NK-92 treated with Interleukin-12 subunit alpha and Interleukin-12 subunit beta, amount 100 ng/mL, for 24 hours (cell line): ENCODE measurements around the gene TGM2.
A peak's percentile ranks its signal among the peaks of the same experiment; 100 is the strongest.
"Not testable (repeated sequence)": the region's sequence is repeated elsewhere in the genome, so short reads cannot be mapped to it uniquely, and the experiment has no call there.

Experiments used
- DNase-seq: peaks from one replicate; lab custom pipeline; 2025; lab: John Stamatoyannopoulos, UW

The TGM2 gene

GRCh38 chr20:38115205-38115604, 49.9 kb downstream of the TGM2 start:
- DNase-seq: no peak

DNA sequence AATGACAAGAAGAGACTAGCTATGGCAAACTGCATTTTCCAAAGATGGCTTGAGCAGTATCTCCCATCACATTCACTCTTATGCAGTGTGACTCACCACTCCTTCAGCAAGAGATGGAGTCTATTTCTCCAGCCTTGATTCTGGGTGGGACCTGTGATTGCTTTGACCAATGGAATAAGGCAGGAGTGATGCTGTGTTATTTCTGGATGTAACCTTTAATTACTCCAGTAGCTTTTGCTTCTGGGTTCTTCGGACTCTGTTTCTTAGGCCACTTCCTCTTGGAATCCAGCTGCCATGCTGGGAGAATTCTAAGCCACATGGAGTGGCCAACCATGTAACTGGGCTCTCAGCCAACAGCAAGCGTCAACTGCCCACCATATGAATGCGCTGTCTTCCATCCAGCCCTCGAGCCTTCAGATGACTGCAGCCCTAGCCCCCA, 50.7 kb downstream of the TGM2 start:
- no peak for DNase-seq

DNA sequence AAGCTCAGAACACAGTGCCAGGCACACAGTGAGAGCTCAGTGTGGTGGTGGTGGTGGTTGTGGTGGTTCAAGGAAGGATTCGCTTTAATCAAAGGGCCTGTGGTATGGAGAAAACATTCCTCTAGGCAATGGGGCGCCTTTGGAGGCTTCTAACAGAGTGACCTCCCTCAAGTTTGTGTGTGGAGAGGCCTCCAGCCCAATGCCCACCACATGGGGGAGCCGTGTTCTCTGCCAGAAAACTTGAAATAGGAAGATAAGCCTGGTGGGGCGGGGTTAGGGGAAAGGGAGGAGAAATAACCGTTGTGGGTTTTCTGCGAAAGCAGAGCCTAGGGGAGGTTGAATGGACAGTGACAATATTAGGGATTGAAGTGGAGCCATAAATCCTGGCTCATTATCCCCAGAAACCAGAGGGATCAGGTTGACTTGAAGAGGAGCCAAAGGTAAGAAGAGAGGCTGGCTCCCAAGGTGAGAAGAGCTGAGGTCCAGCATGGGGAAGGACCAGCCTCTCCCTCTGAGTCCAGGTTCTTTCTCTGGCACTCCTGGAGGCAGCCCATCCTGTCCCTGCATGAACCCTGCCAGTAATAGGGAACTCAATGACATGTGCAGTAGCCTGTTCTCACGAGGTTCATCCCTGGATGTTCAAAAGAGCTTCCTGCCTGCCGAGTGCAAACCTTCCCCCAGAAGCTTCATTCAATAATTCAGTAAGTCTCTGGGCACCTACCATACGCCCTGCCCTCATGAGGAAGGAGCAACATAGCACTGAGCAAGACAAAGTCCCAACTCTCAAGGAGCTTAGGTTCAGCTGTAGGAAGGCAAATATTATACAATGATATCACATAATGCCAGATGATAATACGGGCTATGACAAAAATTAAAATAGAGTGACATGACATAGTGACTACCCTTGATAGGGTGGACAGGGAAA, 51.4 kb downstream of the TGM2 start:
- no peak for DNase-seq

DNA sequence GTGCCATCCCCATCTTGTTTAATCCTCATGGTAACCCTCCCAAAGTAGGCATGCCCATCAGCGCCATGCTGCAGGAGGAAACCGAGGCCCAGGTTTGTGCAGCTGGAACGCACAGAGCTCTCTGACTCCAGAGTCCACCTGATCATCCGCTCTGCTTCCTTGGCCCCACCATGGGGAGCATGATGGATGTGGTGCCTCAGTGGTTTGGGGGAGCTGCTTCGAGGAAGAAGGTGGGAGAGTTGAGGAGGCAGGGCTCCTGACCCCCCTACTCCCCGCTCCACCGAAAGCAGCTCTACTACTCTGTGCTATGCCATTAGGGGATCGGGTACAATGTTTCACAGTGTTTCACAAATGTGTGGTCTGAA, 52.2 kb downstream of the TGM2 start:
- DNase-seq: no peak

- DNase-seq: no peak
Observed at GRCh38 chr20:38112261-38112929, 52.7 kb downstream of the TGM2 start.

GRCh38 chr20:38111366-38112232, 53.5 kb downstream of the TGM2 start:
- DNase-seq: no peak

DNA sequence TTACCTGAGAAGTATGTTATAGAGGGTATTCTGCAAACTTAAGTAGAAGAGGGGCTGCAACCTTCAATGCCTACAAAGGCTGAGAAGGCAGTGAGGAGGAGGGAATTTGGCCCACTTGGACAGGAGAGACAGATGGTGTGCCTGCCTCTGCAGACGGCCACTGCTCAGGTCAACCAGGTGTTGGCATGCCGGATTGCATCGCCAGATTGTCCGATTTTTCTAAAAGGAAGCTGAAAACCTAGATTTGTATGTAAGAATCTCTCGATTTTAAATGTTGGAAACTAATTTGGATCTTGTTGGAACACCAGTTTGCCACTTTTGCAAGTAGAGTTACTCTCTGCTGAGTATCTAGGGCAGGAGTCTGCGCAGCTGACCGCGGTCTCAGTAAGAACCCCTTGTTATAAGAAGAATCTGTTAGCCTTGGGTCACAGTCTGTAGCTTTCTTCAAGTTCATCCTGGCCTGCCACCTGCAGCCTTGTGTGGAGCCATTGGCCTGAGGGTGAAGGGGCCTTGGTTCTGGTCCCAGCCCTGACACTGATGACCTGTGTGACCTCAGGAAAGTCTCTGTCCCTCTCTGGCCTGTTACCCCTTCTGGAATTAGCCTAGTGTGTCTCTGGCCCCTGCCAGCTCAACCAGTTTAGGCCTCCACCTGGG, 54.4 kb downstream of the TGM2 start:
- DNase-seq: no peak

GRCh38 chr20:38109591-38110524, 55.2 kb downstream of the TGM2 start:
- DNase-seq: no peak

DNA sequence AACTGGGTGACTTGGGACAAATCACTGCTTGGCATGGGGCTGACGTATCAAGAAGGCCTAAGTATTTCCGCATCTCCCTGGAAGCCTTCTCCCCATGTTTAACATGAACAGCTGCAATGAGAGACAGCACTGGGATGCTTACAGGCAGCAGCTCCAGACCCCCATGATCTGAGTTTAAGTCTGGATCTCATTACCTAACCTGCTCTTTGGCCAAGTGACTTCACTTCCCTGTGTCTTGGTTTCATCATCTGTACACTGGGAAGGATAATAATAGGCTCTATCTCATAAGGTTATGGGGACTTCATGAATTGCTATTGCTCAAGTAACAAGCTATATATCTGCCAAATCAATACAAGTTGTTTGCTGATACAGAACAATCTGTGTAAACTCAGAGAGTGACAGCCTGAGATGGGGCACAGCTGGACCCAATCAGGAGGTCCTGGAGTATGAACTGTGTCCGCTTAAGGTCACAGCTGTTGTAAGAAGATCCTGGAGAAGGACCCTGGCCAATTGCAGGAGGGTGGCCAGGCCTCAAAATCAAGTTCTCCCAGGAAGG, 56.0 kb downstream of the TGM2 start:
- no peak for DNase-seq

DNA sequence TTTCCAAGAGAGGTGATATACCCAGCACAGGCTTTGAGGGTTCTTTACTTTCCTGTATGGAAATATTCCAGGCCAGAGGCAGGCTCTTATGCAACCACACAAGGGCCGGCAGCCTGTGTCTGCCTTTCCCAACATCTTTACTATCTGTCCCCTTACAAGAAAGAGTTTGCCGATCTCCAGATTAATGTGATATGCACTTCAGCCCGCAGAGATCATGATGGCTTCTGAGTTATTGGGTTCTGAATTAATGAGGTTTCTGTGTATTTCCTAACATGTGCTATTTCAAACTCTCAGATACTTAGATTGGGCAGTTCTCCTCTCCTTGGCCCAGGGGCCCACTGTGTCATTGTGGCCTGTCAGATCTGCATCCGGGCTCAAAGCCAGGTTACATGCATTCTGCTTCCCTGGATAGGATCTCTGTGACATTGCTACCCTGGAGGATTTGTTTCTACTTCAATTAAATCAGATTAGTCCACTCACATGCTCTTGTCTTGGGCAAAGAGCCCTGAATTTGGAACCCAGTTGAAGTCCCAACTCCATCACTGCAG, 56.6 kb downstream of the TGM2 start:
- DNase-seq: no peak

DNA sequence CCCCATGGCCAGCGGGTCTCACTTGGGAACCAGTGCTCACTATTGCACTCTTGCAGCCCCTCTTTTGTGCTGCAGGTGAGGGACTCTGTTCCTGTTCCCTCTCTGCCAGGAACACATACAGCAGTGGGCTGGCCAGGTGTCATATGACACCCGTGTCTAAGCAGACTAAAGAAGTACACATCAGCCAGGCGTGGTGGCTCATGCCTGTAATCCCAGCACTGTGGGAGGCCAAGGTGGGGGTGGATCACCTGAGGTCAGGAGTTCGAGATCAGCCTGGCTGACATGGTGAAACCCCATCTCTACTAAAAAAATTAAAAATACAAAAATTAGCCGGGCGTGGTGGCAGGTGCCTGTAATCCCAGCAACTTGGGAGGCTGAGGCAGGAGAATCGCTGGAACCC, 57.2 kb downstream of the TGM2 start:
- not testable (repeated sequence) for DNase-seq

DNA sequence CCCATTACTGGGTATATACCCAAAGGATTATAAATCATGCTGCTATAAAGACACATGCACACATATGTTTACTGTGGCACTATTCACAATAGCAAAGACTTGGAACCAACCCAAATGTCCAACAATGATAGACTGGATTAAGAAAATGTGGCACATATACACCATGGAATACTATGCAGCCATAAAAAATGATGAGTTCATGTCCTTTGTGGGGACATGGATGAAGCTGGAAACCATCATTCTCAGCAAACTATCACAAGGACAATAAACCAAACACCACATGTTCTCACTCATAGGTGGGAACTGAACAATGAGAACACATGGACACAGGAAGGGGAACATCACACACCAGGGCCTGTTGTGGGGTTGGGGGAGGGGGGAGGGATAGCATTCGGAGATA, 57.7 kb downstream of the TGM2 start:
- DNase-seq: not testable (repeated sequence)

- no peak for DNase-seq
Observed at GRCh38 chr20:38106461-38106860, 58.6 kb downstream of the TGM2 start.

DNA sequence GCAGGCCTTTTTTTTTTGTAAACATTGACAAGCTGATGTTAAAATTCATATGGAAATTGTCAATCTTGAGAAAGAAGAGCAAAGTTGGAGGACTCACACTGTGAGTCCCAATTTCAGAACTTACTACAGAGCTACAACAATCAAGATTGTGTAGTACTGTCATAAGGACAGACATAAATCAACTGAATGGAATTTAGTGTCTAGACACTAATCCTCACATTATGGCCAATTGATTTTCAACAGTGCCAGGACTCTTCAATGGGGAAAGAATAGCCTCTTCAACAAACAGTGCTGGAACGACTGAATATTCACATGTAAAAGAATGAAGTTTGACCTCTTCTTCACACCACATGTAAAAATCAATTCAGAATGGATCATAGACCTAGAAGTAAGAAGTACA, 60.8 kb downstream of the TGM2 start:
- no peak for DNase-seq

DNA sequence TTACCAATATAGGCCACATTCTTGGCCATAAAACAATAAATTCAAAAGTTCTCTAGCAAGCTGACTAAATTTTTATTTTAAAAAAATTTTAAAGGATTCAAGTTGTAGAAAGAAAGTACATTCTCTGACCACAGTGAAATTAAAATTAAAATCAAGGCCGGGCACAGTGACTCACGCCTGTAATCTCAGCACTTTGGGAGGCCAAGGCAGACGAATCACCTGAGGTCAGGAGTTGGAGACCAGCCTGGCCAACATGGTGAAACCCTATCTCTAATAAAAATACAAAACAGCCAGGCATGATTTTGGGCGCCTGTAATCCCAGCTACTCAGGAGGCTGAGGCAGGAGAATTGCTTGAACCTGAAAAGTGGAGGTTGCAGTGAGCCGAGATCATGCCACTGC, 62.9 kb downstream of the TGM2 start:
- not testable (repeated sequence) for DNase-seq

DNA sequence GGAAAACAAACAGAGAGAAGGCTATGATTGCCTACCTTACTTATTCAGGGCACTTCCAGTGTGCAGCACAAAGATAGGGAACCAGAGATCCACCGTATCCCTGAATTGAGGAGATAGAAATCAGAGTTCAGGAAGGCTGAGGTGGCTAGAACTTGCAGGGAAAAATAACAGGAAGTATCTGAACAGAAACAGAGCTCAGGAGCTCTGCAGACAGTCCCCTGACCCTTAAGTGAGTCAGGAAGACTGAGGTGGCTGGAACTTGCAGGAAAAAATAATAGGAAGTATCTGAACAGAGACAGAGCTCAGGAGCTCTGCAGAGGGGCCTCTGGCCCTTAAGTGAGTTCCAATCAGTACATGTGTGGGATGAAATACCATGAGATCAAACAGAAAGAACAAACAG, 66.1 kb downstream of the TGM2 start:
- DNase-seq: no peak

GRCh38 chr20:38095017-38095686, 69.9 kb downstream of the TGM2 start:
- no peak for DNase-seq

GRCh38 chr20:38094373-38094891, 70.6 kb downstream of the TGM2 start:
- peak; percentile 29 for DNase-seq

DNA sequence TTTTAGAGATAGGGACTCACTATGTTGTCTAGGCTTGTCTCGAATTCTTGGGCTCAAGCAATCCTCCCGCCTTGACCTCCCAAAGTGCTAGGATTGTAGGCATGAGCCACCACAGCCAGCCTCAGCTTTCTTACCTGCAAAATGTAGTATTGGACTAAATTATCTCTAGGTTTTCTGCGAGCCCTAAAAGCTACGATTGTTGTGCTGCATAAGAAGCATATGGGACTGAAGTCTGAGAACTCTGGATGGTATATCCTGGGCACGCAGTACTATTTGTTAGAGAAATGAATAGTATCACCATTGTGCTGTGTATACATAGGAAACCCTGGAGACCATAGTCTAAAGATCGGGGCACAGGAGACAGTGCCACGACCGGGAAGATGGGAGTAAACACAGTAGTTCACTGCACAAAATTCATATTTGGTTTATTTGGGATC, 71.4 kb downstream of the TGM2 start:
- no peak for DNase-seq
